Prostate gland (tissue), 2 donors: ENCODE results near the gene ANO8.
A peak's percentile ranks its signal among the peaks of the same experiment; 100 is the strongest.

Experiments
- CTCF ChIP-seq, 4 experiments: fragments of 200-600 bp in 2 of 4; fragments of 450-650 bp in 2 of 4; sonication (generic) in 2 of 4; IDR thresholded peaks; 1 replicate in 3 of 4; 2 replicates in 1 of 4; pipeline ENCODE4 v1.5.1; 2016 to 2019; ENCODE audit warnings: antibody characterized with exemption in 4 of 4, mild to moderate bottlenecking in 2 of 4, moderate library complexity in 2 of 4
- POLR2A ChIP-seq: fragments of 450-650 bp; IDR thresholded peaks from one replicate; pipeline ENCODE4 v1.6.1; 2016; ENCODE audit warnings: antibody characterized with exemption, mild to moderate bottlenecking

GRCh38 chr19:17303167-17303939 lies 31.3 kb downstream of the ANO8 start, which contains the start of gene ABHD8:
- TF ChIP-seq CTCF (IDR thresholded peaks at IDR 0.05) (peak; percentile 35 to 91 (median 76)), POLR2A (peak; percentile 85)
